NCI-H524 (cell line): Measurements from ENCODE around the gene EME2.
A peak's percentile ranks its signal among the peaks of the same experiment; 100 is the strongest.

Source experiments
- DNase-seq, 2 experiments: peaks; one replicate each; lab custom pipeline; 2025; lab: John Stamatoyannopoulos, UW

EME2 gene

GRCh38 chr16:1745900-1746692 lies 26.5 kb upstream of the EME2 start:
- no peak for DNase-seq

GRCh38 chr16:1746693-1747195 lies 25.9 kb upstream of the EME2 start:
- DNase-seq, result no peak

DNA sequence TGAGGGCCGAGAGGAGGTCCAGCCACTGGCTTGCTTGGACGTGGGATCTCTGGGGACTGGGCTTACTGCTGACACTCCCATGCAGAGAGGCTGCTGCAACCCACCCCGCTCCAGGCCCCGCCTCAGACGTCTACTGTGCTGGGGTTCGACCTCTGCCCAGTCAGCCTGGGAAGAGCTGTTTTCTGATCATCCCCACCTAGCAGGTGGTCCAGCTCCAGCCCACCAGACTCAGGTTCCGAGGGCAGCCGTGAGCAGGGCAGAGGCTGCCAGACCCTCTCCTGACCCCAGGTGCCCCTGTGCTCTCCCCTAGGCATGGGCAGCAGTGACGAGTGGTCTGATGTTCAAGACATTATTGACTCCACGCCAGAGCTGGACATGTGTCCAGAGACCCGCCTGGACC lies 24.7 kb upstream of the EME2 start:
- DNase-seq, result no peak

DNA sequence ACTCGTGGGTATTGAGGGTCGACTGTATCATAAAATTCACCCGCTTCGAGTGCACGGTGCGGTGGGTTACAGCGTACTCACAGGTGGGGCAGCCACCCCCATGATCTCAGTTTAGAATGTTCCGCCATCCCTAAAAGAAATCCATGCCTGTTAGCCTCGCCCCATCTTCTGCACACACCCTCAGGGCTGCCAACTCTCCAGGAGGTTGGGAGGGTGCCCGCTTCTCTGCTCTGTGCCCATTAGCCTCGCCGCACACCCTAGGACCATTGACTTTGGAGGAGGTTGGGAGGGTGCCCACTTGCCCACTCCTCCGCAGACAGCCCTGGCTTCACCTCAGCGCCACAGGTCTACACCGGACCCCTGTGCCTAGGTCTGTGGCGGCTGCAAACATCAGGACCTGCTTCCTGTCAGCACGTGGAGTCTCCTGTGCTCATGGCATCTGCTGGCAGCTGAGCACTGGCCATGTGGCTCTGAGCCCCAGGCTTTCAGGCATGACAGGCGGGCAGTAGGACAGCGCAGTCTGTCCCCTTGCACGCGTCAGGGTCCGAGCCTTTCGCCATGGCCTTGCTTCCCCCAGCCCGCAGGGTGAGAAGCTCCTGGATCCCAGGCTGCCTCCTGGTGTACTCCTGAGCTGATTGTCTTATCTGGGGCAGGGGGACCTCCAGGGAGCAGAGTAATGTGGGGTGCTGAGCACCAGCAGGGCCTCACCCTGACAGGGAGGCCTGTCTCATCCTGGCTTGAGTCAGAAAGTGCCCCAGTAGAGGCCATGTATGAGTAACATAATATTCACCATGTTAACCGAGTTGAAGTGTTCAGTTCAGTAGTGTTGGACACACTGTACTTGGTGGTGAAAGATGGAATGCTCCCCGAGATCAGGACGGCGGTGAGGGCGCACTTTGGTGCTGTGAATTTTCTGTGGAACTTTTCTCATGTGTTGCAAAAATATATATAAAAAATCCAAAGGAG lies 23.2 kb upstream of the EME2 start:
- no peak for DNase-seq

- DNase-seq, result no peak
Measured at GRCh38 chr16:1751946-1752345, 20.7 kb upstream of the EME2 start.

GRCh38 chr16:1752853-1753252 lies 19.8 kb upstream of the EME2 start:
- no peak for DNase-seq

DNA sequence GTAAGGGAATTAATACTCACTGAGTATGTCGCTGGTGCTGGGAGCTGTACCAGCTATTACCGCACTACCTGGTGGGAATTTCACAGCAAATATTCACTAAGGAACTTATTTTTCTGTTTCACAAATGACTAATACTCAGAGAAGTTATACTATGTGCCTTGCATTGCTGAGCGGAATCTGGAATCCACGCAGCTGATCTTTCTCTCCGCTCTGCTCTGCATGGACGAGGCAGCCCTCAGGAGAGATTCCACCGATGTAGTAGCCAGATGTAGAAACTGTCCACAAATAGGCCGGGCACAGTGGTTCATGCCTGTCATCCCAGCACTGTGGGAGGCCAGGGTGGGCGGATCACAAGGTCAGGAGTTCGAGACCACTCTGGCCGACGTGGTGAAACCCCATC lies 18.4 kb upstream of the EME2 start:
- DNase-seq, result no peak

GRCh38 chr16:1757714-1758461 lies 14.7 kb upstream of the EME2 start:
- no peak for DNase-seq

GRCh38 chr16:1758923-1759322 lies 13.7 kb upstream of the EME2 start:
- DNase-seq, result no peak

DNA sequence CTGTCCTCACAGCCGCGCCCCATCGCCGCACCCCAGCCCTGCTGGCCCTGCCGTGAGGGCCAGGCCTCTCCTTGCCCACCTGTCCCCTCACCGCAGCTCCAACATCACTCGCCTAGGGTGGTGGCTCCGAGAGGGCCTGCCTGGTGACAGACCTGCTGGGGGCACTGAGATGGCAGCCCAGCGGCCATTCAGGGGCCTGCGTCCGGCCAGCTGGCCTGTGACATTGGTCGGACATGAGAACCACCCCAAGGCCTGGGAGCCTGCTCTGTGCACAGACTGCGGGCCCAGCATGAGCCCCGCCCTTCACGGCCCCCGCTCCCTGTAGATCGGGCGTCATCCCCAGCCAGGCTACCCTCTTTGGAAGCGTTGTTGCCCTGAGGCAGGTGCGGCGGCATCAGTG lies 13.1 kb upstream of the EME2 start:
- no peak for DNase-seq

DNA sequence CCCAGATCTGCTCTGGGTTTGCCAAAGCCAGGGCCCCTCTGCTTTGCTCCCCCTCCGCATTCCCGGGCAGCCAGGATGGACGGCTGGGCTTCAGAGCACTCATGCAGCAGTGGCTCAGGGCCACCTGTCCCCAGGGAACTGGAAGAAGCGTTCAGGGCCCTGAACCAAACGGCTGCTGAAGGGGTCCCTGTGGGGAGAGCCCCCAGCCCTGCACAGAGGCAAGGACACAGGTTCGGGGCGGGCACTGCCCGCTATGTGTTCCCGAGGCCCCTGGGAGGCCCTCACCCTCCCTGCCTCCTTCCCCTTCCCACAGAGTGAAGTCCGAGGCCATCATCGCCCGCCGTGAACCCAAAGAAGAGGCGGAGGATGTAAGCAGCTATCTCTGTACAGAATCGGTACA lies 11.7 kb upstream of the EME2 start:
- no peak for DNase-seq

- no peak for DNase-seq
Measured at GRCh38 chr16:1761751-1762150, 10.9 kb upstream of the EME2 start.

DNA sequence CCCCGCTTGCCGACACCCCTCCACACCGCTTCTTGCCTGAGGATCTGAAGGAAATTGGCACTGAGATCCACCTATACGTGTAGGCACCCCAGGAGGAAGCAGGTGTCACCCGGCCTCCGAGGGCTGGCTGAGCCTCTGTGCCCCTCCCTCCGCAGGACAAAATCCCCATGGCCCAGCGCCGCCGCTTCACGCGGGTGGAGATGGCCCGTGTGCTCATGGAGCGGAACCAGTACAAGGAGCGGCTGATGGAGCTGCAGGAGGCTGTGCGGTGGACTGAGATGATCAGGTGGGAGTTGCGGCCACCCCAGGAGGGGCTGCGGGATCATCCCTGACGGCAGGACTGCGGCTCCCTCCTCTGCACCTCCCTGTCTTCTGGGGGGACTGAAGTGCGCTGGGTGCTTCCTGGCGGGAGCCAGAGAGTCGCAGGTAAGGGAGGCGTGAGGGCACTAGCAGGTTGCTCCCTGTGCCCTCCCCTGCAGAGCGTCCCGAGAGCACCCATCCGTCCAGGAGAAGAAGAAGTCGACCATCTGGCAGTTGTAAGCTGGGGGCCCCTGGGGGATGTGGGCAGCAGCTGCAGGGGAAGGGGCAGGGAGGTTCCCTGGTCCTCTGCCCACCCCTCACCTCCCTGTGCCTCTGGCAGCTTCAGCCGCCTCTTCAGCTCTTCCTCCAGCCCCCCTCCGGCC lies 10.3 kb upstream of the EME2 start:
- peak; percentile 59 to 84 for DNase-seq

GRCh38 chr16:1762879-1763520 lies 9.6 kb upstream of the EME2 start:
- DNase-seq, result no peak

- peak; percentile 24 to 65 for DNase-seq
Measured at GRCh38 chr16:1763521-1764511, 8.8 kb upstream of the EME2 start.

DNA sequence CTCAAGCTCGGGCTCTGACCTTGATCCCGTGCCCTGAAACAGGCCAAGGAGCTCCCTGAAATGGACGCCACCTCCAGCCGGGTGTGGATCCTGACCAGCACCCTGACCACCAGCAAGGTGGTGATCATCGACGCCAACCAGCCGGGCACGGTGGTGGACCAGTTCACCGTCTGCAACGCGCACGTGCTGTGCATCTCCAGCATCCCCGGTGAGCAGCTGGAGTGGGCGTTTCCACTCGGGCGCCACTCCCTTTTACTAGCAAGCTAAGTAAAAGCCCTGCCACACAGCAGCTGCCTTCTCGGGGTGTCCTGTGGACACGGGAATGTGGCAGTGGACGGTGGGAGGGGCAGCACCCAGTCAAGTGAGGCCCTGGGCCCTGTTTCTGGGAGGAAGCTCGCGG lies 7.6 kb upstream of the EME2 start:
- DNase-seq, result no peak

GRCh38 chr16:1765826-1766225 lies 6.8 kb upstream of the EME2 start:
- DNase-seq, result no peak

- no peak for DNase-seq
Measured at GRCh38 chr16:1766231-1766630, 6.4 kb upstream of the EME2 start.

GRCh38 chr16:1766701-1767100 lies 5.9 kb upstream of the EME2 start:
- DNase-seq, result no peak
